ENCODE results near the gene MEST. TPM values are rescaled to one million over a fixed set of nuclear protein-coding genes. Genes with fewer than 3 reads are reported as not detected.
A peak's percentile ranks its signal among the peaks of the same experiment; 100 is the strongest.

Gene MEST
- total RNA-seq, 1 experiment from 2014 or later: 112 TPM

DNA sequence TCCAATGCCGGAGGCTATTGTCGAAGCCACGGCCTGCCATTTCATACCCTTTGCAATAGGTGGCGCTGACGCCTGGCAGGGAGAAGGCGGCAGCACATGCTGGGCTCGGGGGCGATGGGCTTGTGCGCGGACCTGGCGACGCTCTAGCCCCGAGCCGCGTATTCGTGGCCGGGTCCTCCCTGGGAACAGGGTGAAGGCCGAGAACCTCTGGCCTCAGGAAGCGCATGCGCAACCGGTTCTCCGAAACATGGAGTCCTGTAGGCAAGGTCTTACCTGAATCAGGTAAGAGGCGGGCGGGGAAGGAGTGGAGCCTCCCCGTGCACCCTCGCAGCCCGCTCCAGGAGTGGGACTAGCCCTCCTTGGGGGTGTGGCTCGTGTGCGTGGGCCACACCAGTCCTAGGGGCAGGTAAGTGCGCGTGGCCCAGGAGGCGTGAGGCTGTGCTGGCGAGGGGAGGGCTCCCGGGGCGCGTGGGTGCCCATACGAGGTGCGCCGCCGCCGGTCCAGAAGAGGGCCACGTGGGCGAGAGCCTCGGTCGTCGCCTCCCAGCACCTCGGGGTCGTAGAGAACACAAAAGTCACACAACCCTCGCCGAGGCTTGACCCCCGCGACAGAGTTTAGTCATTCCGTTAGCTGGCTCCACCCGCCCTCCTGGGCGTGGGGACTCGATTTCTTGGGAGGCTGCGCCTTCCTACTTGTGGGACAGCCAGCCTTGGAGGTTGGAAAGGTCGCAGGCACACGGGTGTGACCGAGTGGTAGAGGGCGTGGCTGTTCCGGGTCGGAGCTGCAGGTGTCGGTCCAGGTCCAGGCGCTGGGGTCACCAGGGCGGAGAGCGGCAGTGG lies 5.6 kb upstream of the MEST start:
- no peak overlapping the region for H4K8ac ChIP-seq (replicated peaks; ENCODE audit: insufficient read length, low read depth, low read length)
- H4K91ac ChIP-seq (ENCODE audit: insufficient read length, low read depth, low read length): no peak overlapping the region
- H2AK5ac ChIP-seq (ENCODE audit: insufficient read length, low read length): no peak overlapping the region
- H2BK12ac ChIP-seq (ENCODE audit: insufficient read length, low read depth, low read length): no peak overlapping the region
- H3K18ac ChIP-seq (ENCODE audit: insufficient read length, low read depth, low read length): peak overlapping the region; percentile 84
- no peak overlapping the region for H4K5ac ChIP-seq (ENCODE audit: insufficient read length, low read depth, low read length)
- peak overlapping the region; percentile 72 for H3K9ac ChIP-seq (ENCODE audit: extremely low read depth, insufficient read length, low read length)
- H3K56ac ChIP-seq (ENCODE audit: insufficient read length, low read depth, low read length): no peak overlapping the region
- no peak overlapping the region for H2BK20ac ChIP-seq (ENCODE audit: low read depth, low read length, poor library complexity, severe bottlenecking)
- Mint-ChIP-seq H3K4me3 (peak overlapping the region; percentile 80 to 86), H3K36me3 (ENCODE audit: insufficient read depth in 1 of 3, low read depth in 3 of 3) (peaks cover 11 to 28% (median 20%) of the 10 kb centered on the region in 3 experiments), H3K27ac (peak overlapping the region in 2 of 3 experiments; percentile 16 to 32; a peak in 1 of 7 replicates), H3K4me1 (peaks cover 29 to 45% of the 10 kb centered on the region in 2 experiments), H3K9me3 (peaks cover 3% of the 10 kb centered on the region in 2 experiments; a peak in 2 of 5 replicates), H3K27me3 (ENCODE audit: low read depth) (peaks cover 52% of the 10 kb centered on the region)
- no peak overlapping the region for H2BK15ac ChIP-seq (ENCODE audit: low read depth, low read length)
- H3K4me1 ChIP-seq (ENCODE audit: insufficient read depth, low read length): peaks cover 6% of the 10 kb centered on the region; the same call in 1 of the 2 replicates
- peaks cover 2% of the 10 kb centered on the region; the same call in 1 of the 2 replicates for H3K79me2 ChIP-seq (ENCODE audit: insufficient read depth, low read length)
- no CpG with 5 or more reads among the region's 67 CpGs for WGBS (ENCODE audit: extremely low coverage, insufficient read length, low lambda C conversion rate)
- no peaks in the 10 kb centered on the region for H3K9me3 ChIP-seq (ENCODE audit: control insufficient read depth, low read depth, low read length)
- no peak overlapping the region for H3T11ph ChIP-seq (ENCODE audit: low read length)
- DNase-seq: peak; percentile 95
- no peak overlapping the region for H2AFZ ChIP-seq (ENCODE audit: low read length)
- no peak overlapping the region for H3K27ac ChIP-seq (ENCODE audit: insufficient read length, low read depth, low read length)
- TF ChIP-seq, protein P1, sequence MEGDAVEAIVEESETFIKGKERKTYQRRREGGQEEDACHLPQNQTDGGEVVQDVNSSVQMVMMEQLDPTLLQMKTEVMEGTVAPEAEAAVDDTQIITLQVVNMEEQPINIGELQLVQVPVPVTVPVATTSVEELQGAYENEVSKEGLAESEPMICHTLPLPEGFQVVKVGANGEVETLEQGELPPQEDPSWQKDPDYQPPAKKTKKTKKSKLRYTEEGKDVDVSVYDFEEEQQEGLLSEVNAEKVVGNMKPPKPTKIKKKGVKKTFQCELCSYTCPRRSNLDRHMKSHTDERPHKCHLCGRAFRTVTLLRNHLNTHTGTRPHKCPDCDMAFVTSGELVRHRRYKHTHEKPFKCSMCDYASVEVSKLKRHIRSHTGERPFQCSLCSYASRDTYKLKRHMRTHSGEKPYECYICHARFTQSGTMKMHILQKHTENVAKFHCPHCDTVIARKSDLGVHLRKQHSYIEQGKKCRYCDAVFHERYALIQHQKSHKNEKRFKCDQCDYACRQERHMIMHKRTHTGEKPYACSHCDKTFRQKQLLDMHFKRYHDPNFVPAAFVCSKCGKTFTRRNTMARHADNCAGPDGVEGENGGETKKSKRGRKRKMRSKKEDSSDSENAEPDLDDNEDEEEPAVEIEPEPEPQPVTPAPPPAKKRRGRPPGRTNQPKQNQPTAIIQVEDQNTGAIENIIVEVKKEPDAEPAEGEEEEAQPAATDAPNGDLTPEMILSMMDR (conservative IDR thresholded peaks at IDR 0.05): peak; percentile 94
- peaks cover 19% of the 10 kb centered on the region for H3K23me2 ChIP-seq (ENCODE audit: insufficient read length, low read depth, low read length, poor library complexity, severe bottlenecking)
- peak overlapping the region; percentile 90 for H3K14ac ChIP-seq (ENCODE audit: insufficient read depth, low read length)
- H3K4me2 ChIP-seq (ENCODE audit: insufficient read depth, insufficient read length, low read length): peak overlapping the region; percentile 64
- no peak overlapping the region for H3K4ac ChIP-seq (ENCODE audit: low read depth, low read length)
- H2BK5ac ChIP-seq (ENCODE audit: insufficient read length, low read length): no peak overlapping the region
- H3K27me3 ChIP-seq (ENCODE audit: insufficient read depth, low read length): no peaks in the 10 kb centered on the region
- no peaks in the 10 kb centered on the region for H4K20me1 ChIP-seq (ENCODE audit: control insufficient read depth, insufficient read depth, insufficient read length)
- no peaks in the 10 kb centered on the region for H3K79me1 ChIP-seq (ENCODE audit: insufficient read depth, low read depth, low read length, poor library complexity, severe bottlenecking)
- H3K23ac ChIP-seq (ENCODE audit: insufficient read length, low read depth, low read length): no peak overlapping the region
- H2BK120ac ChIP-seq (ENCODE audit: low read depth, low read length, poor library complexity, severe bottlenecking): no peak overlapping the region
